ENCODE data around the gene MSL1.

MSL1 gene

GRCh38 chr17:40095351-40095943 lies 26.3 kb upstream of the MSL1 start:
- Histone ChIP-seq H3K4me1 (ENCODE audit: control insufficient read depth in 2 of 2, insufficient read depth in 1 of 2, low read depth in 1 of 2, low read length in 2 of 2) (peaks cover 21 to 26% of the 10 kb centered on the region in 2 donors), H3K4me3 (ENCODE audit: low read length in 2 of 2) (no peak overlapping the region), H3K23ac (ENCODE audit: low read depth, low read length, poor library complexity) (peak overlapping the region; percentile 23), H2AFZ (ENCODE audit: low read length) (no peak overlapping the region), H3K9me3 (replicated peaks in 1 of 2; ENCODE audit: control insufficient read depth in 2 of 2, insufficient read depth in 1 of 2, low read depth in 1 of 2, low read length in 2 of 2) (peaks cover 0 to 4% of the 10 kb centered on the region in 2 donors), H3K14ac (ENCODE audit: low read length) (no peak overlapping the region), H4K8ac (ENCODE audit: low read depth, low read length) (no peak overlapping the region), H2BK15ac (ENCODE audit: low read length) (no peak overlapping the region), H3K79me1 (ENCODE audit: low read depth, low read length) (no peaks in the 10 kb centered on the region), H3K18ac (ENCODE audit: low read length) (no peak overlapping the region), H3K4ac (ENCODE audit: low read length) (no peak overlapping the region), H3K4me2 (ENCODE audit: insufficient read depth, low read length, poor library complexity, severe bottlenecking) (no peak overlapping the region), H2BK120ac (ENCODE audit: low read depth, low read length) (no peak overlapping the region), H3K27me3 (ENCODE audit: control insufficient read depth in 3 of 3, insufficient read depth in 3 of 3, low read depth in 1 of 3, low read length in 3 of 3) (peaks cover 0 to 12% (median 8%) of the 10 kb centered on the region in 3 experiments), H2AK5ac (ENCODE audit: low read depth, low read length) (no peak overlapping the region), H4K91ac (ENCODE audit: low read depth, low read length, poor library complexity) (no peak overlapping the region), H3K36me3 (replicated peaks in 1 of 2; ENCODE audit: control insufficient read depth in 2 of 2, insufficient read depth in 2 of 2, low read length in 2 of 2) (peaks cover 20 to 34% of the 10 kb centered on the region in 2 donors), H2BK12ac (ENCODE audit: low read length) (no peak overlapping the region), H2BK5ac (ENCODE audit: low read length) (no peak overlapping the region), H3K9ac (ENCODE audit: low read depth, low read length, poor library complexity) (no peak overlapping the region), H3K27ac (replicated peaks; ENCODE audit: low read length) (no peak overlapping the region)
- WGBS, 2 donors (ENCODE audit: extremely low coverage in 2 of 2, insufficient read length in 2 of 2, insufficient replicate concordance in 1 of 2) = no CpG with 5 or more reads among the region's 17 CpGs
- DNase-seq (ENCODE audit: low spot score) = no peak

- Histone ChIP-seq H3K4me2 (ENCODE audit: insufficient read depth, low read length, poor library complexity, severe bottlenecking) (no peak overlapping the region), H2BK12ac (ENCODE audit: low read length) (peak overlapping the region; percentile 66), H2BK120ac (ENCODE audit: low read depth, low read length) (no peak overlapping the region), H3K9me3 (replicated peaks in 1 of 2; ENCODE audit: control insufficient read depth in 2 of 2, insufficient read depth in 1 of 2, low read depth in 1 of 2, low read length in 2 of 2) (peaks cover 0 to 4% of the 10 kb centered on the region in 2 donors), H3K27me3 (ENCODE audit: control insufficient read depth in 3 of 3, insufficient read depth in 3 of 3, low read depth in 1 of 3, low read length in 3 of 3) (peaks cover 0 to 12% (median 8%) of the 10 kb centered on the region in 3 experiments), H3K36me3 (replicated peaks in 1 of 2; ENCODE audit: control insufficient read depth in 2 of 2, insufficient read depth in 2 of 2, low read length in 2 of 2) (peaks cover 20 to 34% of the 10 kb centered on the region in 2 donors), H3K14ac (ENCODE audit: low read length) (no peak overlapping the region), H3K4me1 (ENCODE audit: control insufficient read depth in 2 of 2, insufficient read depth in 1 of 2, low read depth in 1 of 2, low read length in 2 of 2) (peaks cover 24 to 31% of the 10 kb centered on the region in 2 donors), H2AK5ac (ENCODE audit: low read depth, low read length) (no peak overlapping the region), H2BK15ac (ENCODE audit: low read length) (no peak overlapping the region), H3K9ac (ENCODE audit: low read depth, low read length, poor library complexity) (peak overlapping the region; percentile 32), H3K18ac (ENCODE audit: low read length) (no peak overlapping the region), H3K4ac (ENCODE audit: low read length) (no peak overlapping the region), H4K8ac (ENCODE audit: low read depth, low read length) (no peak overlapping the region), H3K23ac (ENCODE audit: low read depth, low read length, poor library complexity) (peak overlapping the region; percentile 23), H3K27ac (replicated peaks; ENCODE audit: low read length) (no peak overlapping the region), H2AFZ (ENCODE audit: low read length) (no peak overlapping the region), H2BK5ac (ENCODE audit: low read length) (no peak overlapping the region), H3K79me1 (ENCODE audit: low read depth, low read length) (no peaks in the 10 kb centered on the region), H4K91ac (ENCODE audit: low read depth, low read length, poor library complexity) (no peak overlapping the region), H3K4me3 (ENCODE audit: low read length in 2 of 2) (no peak overlapping the region)
- DNase-seq (ENCODE audit: low spot score) = no peak
- no CpG with 5 or more reads among the region's 23 CpGs for WGBS, 2 donors (ENCODE audit: extremely low coverage in 2 of 2, insufficient read length in 2 of 2, insufficient replicate concordance in 1 of 2)
Measured at GRCh38 chr17:40095944-40096791, 25.6 kb upstream of the MSL1 start.

- Histone ChIP-seq H2AK5ac (ENCODE audit: low read depth, low read length) (peak overlapping the region; percentile 24), H2AFZ (ENCODE audit: low read length) (no peak overlapping the region), H3K23ac (ENCODE audit: low read depth, low read length, poor library complexity) (no peak overlapping the region), H3K18ac (ENCODE audit: low read length) (no peak overlapping the region), H4K8ac (ENCODE audit: low read depth, low read length) (no peak overlapping the region), H3K27me3 (ENCODE audit: control insufficient read depth in 3 of 3, insufficient read depth in 3 of 3, low read depth in 1 of 3, low read length in 3 of 3) (peaks cover 0 to 12% (median 8%) of the 10 kb centered on the region in 3 experiments), H4K91ac (ENCODE audit: low read depth, low read length, poor library complexity) (no peak overlapping the region), H2BK120ac (ENCODE audit: low read depth, low read length) (no peak overlapping the region), H3K27ac (replicated peaks; ENCODE audit: low read length) (no peak overlapping the region), H3K4ac (ENCODE audit: low read length) (no peak overlapping the region), H3K4me3 (ENCODE audit: low read length in 2 of 2) (no peak overlapping the region), H3K14ac (ENCODE audit: low read length) (no peak overlapping the region), H3K4me1 (ENCODE audit: control insufficient read depth in 2 of 2, insufficient read depth in 1 of 2, low read depth in 1 of 2, low read length in 2 of 2) (peaks cover 20 to 28% of the 10 kb centered on the region in 2 donors), H3K9ac (ENCODE audit: low read depth, low read length, poor library complexity) (peak overlapping the region; percentile 51), H2BK12ac (ENCODE audit: low read length) (no peak overlapping the region), H3K4me2 (ENCODE audit: insufficient read depth, low read length, poor library complexity, severe bottlenecking) (no peak overlapping the region), H3K79me1 (ENCODE audit: low read depth, low read length) (no peaks in the 10 kb centered on the region), H2BK15ac (ENCODE audit: low read length) (no peak overlapping the region), H3K36me3 (replicated peaks in 1 of 2; ENCODE audit: control insufficient read depth in 2 of 2, insufficient read depth in 2 of 2, low read length in 2 of 2) (peaks cover 20 to 34% of the 10 kb centered on the region in 2 donors), H2BK5ac (ENCODE audit: low read length) (no peak overlapping the region), H3K9me3 (replicated peaks in 1 of 2; ENCODE audit: control insufficient read depth in 2 of 2, insufficient read depth in 1 of 2, low read depth in 1 of 2, low read length in 2 of 2) (peaks cover 0 to 4% of the 10 kb centered on the region in 2 donors)
- no peak for DNase-seq (ENCODE audit: low spot score)
- WGBS, 2 donors (ENCODE audit: extremely low coverage in 2 of 2, insufficient read length in 2 of 2, insufficient replicate concordance in 1 of 2) = no CpG with 5 or more reads among the region's 10 CpGs
Measured at GRCh38 chr17:40097087-40097486, 24.7 kb upstream of the MSL1 start.

Measured in neuronal stem cell (in vitro differentiated cells).